ENCODE results near the gene TM9SF3. TPM values are rescaled to one million over a fixed set of nuclear protein-coding genes. Genes with fewer than 3 reads are reported as not detected.

The TM9SF3 gene
- total RNA-seq, 1 donor from 2014 or later: 192 TPM

GRCh38 chr10:96625173-96625572 lies 38.4 kb upstream of the TM9SF3 start:
- Mint-ChIP-seq H3K9me3 (ENCODE audit: low read depth) (no peaks in the 10 kb centered on the region), H3K27ac (ENCODE audit: unreplicated experiment) (no peak overlapping the region), H3K4me3 (ENCODE audit: unreplicated experiment) (no peak overlapping the region), H3K36me3 (ENCODE audit: low read depth) (peaks cover 6% of the 10 kb centered on the region), H3K27me3 (ENCODE audit: low read depth) (no peaks in the 10 kb centered on the region), H3K4me1 (ENCODE audit: low read depth) (no peaks in the 10 kb centered on the region)
- no peak for TF ChIP-seq CTCF (IDR thresholded peaks at IDR 0.05)
- DNase-seq (ENCODE audit: low spot score): no peak

- no peak for DNase-seq (ENCODE audit: low spot score)
- no peaks in the 10 kb centered on the region for H3K9me3 Mint-ChIP-seq (ENCODE audit: low read depth)
- H3K27ac Mint-ChIP-seq (ENCODE audit: unreplicated experiment): no peak overlapping the region
- H3K36me3 Mint-ChIP-seq (ENCODE audit: low read depth): peaks cover 4% of the 10 kb centered on the region
- TF ChIP-seq CTCF (IDR thresholded peaks at IDR 0.05): no peak
- no peaks in the 10 kb centered on the region for H3K27me3 Mint-ChIP-seq (ENCODE audit: low read depth)
- H3K4me1 Mint-ChIP-seq (ENCODE audit: low read depth): peaks cover 11% of the 10 kb centered on the region
- no peak overlapping the region for H3K4me3 Mint-ChIP-seq (ENCODE audit: unreplicated experiment)
Observed at GRCh38 chr10:96622013-96622787, 35.4 kb upstream of the TM9SF3 start.

- no peaks in the 10 kb centered on the region for H3K27me3 Mint-ChIP-seq (ENCODE audit: low read depth)
- TF ChIP-seq CTCF (IDR thresholded peaks at IDR 0.05): no peak
- H3K4me1 Mint-ChIP-seq (ENCODE audit: low read depth): peaks cover 11% of the 10 kb centered on the region
- no peak overlapping the region for H3K4me3 Mint-ChIP-seq (ENCODE audit: unreplicated experiment)
- no peak overlapping the region for H3K27ac Mint-ChIP-seq (ENCODE audit: unreplicated experiment)
- H3K9me3 Mint-ChIP-seq (ENCODE audit: low read depth): no peaks in the 10 kb centered on the region
- H3K36me3 Mint-ChIP-seq (ENCODE audit: low read depth): peaks cover 5% of the 10 kb centered on the region
- DNase-seq (ENCODE audit: low spot score): no peak
Observed at GRCh38 chr10:96619796-96620773, 33.3 kb upstream of the TM9SF3 start.

- DNase-seq (ENCODE audit: low spot score): no peak
- Mint-ChIP-seq H3K9me3 (ENCODE audit: low read depth) (no peaks in the 10 kb centered on the region), H3K4me3 (ENCODE audit: unreplicated experiment) (no peak overlapping the region), H3K27me3 (ENCODE audit: low read depth) (no peaks in the 10 kb centered on the region), H3K4me1 (ENCODE audit: low read depth) (peaks cover 20% of the 10 kb centered on the region), H3K36me3 (ENCODE audit: low read depth) (peaks cover 11% of the 10 kb centered on the region), H3K27ac (ENCODE audit: unreplicated experiment) (no peak overlapping the region)
- no peak for TF ChIP-seq CTCF (IDR thresholded peaks at IDR 0.05)
Observed at GRCh38 chr10:96619120-96619519, 32.3 kb upstream of the TM9SF3 start.

GRCh38 chr10:96618653-96619052 lies 31.8 kb upstream of the TM9SF3 start:
- no peaks in the 10 kb centered on the region for H3K27me3 Mint-ChIP-seq (ENCODE audit: low read depth)
- H3K36me3 Mint-ChIP-seq (ENCODE audit: low read depth): peaks cover 11% of the 10 kb centered on the region
- H3K27ac Mint-ChIP-seq (ENCODE audit: unreplicated experiment): no peak overlapping the region
- no peak for DNase-seq (ENCODE audit: low spot score)
- no peak overlapping the region for H3K4me3 Mint-ChIP-seq (ENCODE audit: unreplicated experiment)
- no peak for TF ChIP-seq CTCF (IDR thresholded peaks at IDR 0.05)
- no peaks in the 10 kb centered on the region for H3K9me3 Mint-ChIP-seq (ENCODE audit: low read depth)
- peaks cover 21% of the 10 kb centered on the region for H3K4me1 Mint-ChIP-seq (ENCODE audit: low read depth)
